ENCODE measurements around the gene LACC1. TPM values are rescaled to one million over a fixed set of nuclear protein-coding genes. Genes with fewer than 3 reads are reported as not detected.

LACC1 gene
- polyA plus RNA-seq, 1 of the 3 experiments (the other 2 are of a cell fraction): 4.2 TPM

- no peak for TF ChIP-seq MEF2A (IDR thresholded peaks at IDR 0.05; ENCODE audit: borderline replicate concordance, low read depth)
Measured at GRCh38 chr13:43935878-43936277, 56.2 kb downstream of the LACC1 start (continued).

DNA sequence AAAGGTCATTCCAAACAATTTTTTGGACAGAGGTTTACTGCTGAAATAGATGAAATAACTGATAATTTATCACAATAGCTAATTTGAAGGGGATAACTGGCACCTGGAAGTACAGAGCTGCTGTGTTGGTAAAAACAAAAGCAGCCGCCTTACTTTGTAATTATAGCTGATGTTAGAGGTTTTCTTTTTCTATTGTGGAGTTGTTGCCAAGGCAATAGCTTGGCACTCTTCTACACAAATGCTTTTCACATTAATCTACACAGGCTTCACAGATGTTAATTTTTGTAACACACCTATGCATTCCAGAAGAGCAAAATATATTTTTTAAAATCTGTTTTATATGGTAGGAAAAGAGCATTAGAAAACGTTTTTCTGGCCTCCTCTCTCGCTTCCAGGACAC is 56.9 kb downstream of the LACC1 start:
- Histone ChIP-seq H3K27me3 (ENCODE audit: insufficient read depth) (no peaks in the 10 kb centered on the region), H3K4me1 (ENCODE audit: control insufficient read depth in 1 of 2, insufficient read depth in 2 of 2, low read depth in 1 of 2, low read length in 1 of 2) (peaks cover 0 to 4% of the 10 kb centered on the region in 2 experiments; a peak in 1 of 4 replicates), H3K79me2 (ENCODE audit: insufficient read depth) (no peaks in the 10 kb centered on the region), H3K9me3 (no peaks in the 10 kb centered on the region), H3K4me3 (ENCODE audit: low read depth in 2 of 2, low read length in 1 of 2) (no peak overlapping the region), H3K27ac (ENCODE audit: low read depth in 2 of 2, low read length in 1 of 2) (no peak overlapping the region), H3K36me3 (replicated peaks in 1 of 2; ENCODE audit: control insufficient read depth in 1 of 2, insufficient read depth in 2 of 2, low read length in 1 of 2) (no peaks in the 10 kb centered on the region), H4K20me1 (ENCODE audit: insufficient read depth) (no peaks in the 10 kb centered on the region), H3K9ac (no peak overlapping the region), H3K9me2 (no peaks in the 10 kb centered on the region), H3F3A (replicated peaks; ENCODE audit: insufficient read depth) (no peaks in the 10 kb centered on the region), H2AFZ (ENCODE audit: low read depth) (no peak overlapping the region), H3K4me2 (no peak overlapping the region)
- ChIA-PET CTCF (interaction anchor here (0.8 kb wide), 1 partner anchor 32 kb away, joined by 3 read pairs; no protein-coding TSS in a partner anchor), POLR2A (no interaction called here)
- WGBS (ENCODE audit: low lambda C conversion rate): 53% methylated on average over 3 of the region's 3 CpGs
- TF ChIP-seq TAF1 (IDR thresholded peaks at IDR 0.05; ENCODE audit: borderline replicate concordance, low read depth, low read length) (no peak), RCOR1 (IDR thresholded peaks at IDR 0.05; ENCODE audit: low read length) (no peak), CHD2 (IDR thresholded peaks at IDR 0.05; ENCODE audit: low read length, partially characterized antibody) (no peak), FOXJ3 (CRISPR knock-in tag; IDR thresholded peaks at IDR 0.05) (no peak), NRF1 (IDR thresholded peaks at IDR 0.05; ENCODE audit: low read depth, low read length) (no peak), FOXM1 (IDR thresholded peaks at IDR 0.05; ENCODE audit: low read depth) (no peak), GATA2 (CRISPR knock-in tag; IDR thresholded peaks at IDR 0.05) (no peak), MXI1 (IDR thresholded peaks at IDR 0.05; ENCODE audit: low read depth, low read length) (no peak), TCF12 (IDR thresholded peaks at IDR 0.05) (no peak), TEAD4 (IDR thresholded peaks at IDR 0.05; ENCODE audit: borderline replicate concordance, insufficient read depth) (no peak), JUND (IDR thresholded peaks at IDR 0.05) (no peak), PBX3 (IDR thresholded peaks at IDR 0.05) (no peak), USF2 (IDR thresholded peaks at IDR 0.05; ENCODE audit: borderline replicate concordance, low read depth, low read length) (no peak), FOSL2 (IDR thresholded peaks at IDR 0.05; ENCODE audit: borderline replicate concordance, low read depth) (no peak), ELF1 (IDR thresholded peaks at IDR 0.05) (no peak), MEF2A (IDR thresholded peaks at IDR 0.05; ENCODE audit: borderline replicate concordance, low read depth) (no peak)
- TF ChIP-seq, protein P1, sequence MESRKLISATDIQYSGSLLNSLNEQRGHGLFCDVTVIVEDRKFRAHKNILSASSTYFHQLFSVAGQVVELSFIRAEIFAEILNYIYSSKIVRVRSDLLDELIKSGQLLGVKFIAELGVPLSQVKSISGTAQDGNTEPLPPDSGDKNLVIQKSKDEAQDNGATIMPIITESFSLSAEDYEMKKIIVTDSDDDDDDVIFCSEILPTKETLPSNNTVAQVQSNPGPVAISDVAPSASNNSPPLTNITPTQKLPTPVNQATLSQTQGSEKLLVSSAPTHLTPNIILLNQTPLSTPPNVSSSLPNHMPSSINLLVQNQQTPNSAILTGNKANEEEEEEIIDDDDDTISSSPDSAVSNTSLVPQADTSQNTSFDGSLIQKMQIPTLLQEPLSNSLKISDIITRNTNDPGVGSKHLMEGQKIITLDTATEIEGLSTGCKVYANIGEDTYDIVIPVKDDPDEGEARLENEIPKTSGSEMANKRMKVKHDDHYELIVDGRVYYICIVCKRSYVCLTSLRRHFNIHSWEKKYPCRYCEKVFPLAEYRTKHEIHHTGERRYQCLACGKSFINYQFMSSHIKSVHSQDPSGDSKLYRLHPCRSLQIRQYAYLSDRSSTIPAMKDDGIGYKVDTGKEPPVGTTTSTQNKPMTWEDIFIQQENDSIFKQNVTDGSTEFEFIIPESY (IDR thresholded peaks at IDR 0.05; ENCODE audit: borderline replicate concordance, low read depth): no peak
- TF ChIP-seq, protein P2, sequence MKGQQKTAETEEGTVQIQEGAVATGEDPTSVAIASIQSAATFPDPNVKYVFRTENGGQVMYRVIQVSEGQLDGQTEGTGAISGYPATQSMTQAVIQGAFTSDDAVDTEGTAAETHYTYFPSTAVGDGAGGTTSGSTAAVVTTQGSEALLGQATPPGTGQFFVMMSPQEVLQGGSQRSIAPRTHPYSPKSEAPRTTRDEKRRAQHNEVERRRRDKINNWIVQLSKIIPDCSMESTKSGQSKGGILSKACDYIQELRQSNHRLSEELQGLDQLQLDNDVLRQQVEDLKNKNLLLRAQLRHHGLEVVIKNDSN (IDR thresholded peaks at IDR 0.05; ENCODE audit: borderline replicate concordance, low read depth): no peak
- TF ChIP-seq, protein P3, sequence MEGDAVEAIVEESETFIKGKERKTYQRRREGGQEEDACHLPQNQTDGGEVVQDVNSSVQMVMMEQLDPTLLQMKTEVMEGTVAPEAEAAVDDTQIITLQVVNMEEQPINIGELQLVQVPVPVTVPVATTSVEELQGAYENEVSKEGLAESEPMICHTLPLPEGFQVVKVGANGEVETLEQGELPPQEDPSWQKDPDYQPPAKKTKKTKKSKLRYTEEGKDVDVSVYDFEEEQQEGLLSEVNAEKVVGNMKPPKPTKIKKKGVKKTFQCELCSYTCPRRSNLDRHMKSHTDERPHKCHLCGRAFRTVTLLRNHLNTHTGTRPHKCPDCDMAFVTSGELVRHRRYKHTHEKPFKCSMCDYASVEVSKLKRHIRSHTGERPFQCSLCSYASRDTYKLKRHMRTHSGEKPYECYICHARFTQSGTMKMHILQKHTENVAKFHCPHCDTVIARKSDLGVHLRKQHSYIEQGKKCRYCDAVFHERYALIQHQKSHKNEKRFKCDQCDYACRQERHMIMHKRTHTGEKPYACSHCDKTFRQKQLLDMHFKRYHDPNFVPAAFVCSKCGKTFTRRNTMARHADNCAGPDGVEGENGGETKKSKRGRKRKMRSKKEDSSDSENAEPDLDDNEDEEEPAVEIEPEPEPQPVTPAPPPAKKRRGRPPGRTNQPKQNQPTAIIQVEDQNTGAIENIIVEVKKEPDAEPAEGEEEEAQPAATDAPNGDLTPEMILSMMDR (IDR thresholded peaks at IDR 0.05): no peak
- DNase-seq: no peak
